ENCODE measurements around the gene LHFPL3.
A peak's percentile ranks its signal among the peaks of the same experiment; 100 is the strongest.

The LHFPL3 gene

GRCh38 chr7:104894726-104895521 lies 566.5 kb downstream of the LHFPL3 start:
- H3K27ac ChIP-seq (replicated peaks): no peak overlapping the region
- no peak overlapping the region for H3K4me3 ChIP-seq (replicated peaks; ENCODE audit: insufficient read depth, low read length)
- no peak for TF ChIP-seq REST (IDR thresholded peaks at IDR 0.05; ENCODE audit: insufficient replicate concordance, low read depth)
- no peak for TF ChIP-seq CTCF (IDR thresholded peaks at IDR 0.05; ENCODE audit: insufficient read depth, low read length)
- TF ChIP-seq GABPA (IDR thresholded peaks at IDR 0.05; ENCODE audit: low read depth): no peak
- H3K27me3 ChIP-seq (ENCODE audit: insufficient read depth, poor library complexity, severe bottlenecking): no peaks in the 10 kb centered on the region
- no peak for DNase-seq (ENCODE audit: low read depth in 1 of 2, low spot score in 1 of 2)

GRCh38 chr7:104895522-104896236 lies 567.3 kb downstream of the LHFPL3 start:
- H3K27ac ChIP-seq (replicated peaks): no peak overlapping the region
- DNase-seq (ENCODE audit: low read depth in 1 of 2, low spot score in 1 of 2): peak in 1 of 2 experiments; percentile 22
- no peaks in the 10 kb centered on the region for H3K27me3 ChIP-seq (ENCODE audit: insufficient read depth, poor library complexity, severe bottlenecking)
- no peak overlapping the region for H3K4me3 ChIP-seq (replicated peaks; ENCODE audit: insufficient read depth, low read length)
- TF ChIP-seq REST (IDR thresholded peaks at IDR 0.05; ENCODE audit: insufficient replicate concordance, low read depth) (no peak), POLR2AphosphoS5 (IDR thresholded peaks at IDR 0.05; ENCODE audit: low read depth) (no peak), CTCF (IDR thresholded peaks at IDR 0.05; ENCODE audit: insufficient read depth, low read length) (no peak), GABPA (IDR thresholded peaks at IDR 0.05; ENCODE audit: low read depth) (no peak), SPI1 (IDR thresholded peaks at IDR 0.05; ENCODE audit: borderline replicate concordance, low read depth) (no peak)

GRCh38 chr7:104898434-104898833 lies 570.0 kb downstream of the LHFPL3 start:
- Histone ChIP-seq H3K4me3 (replicated peaks; ENCODE audit: insufficient read depth, low read length) (no peak overlapping the region), H3K27ac (replicated peaks) (no peak overlapping the region), H3K27me3 (ENCODE audit: insufficient read depth, poor library complexity, severe bottlenecking) (no peaks in the 10 kb centered on the region)
- DNase-seq (ENCODE audit: low read depth in 1 of 2, low spot score in 1 of 2): no peak
- TF ChIP-seq GABPA (IDR thresholded peaks at IDR 0.05; ENCODE audit: low read depth) (no peak), REST (IDR thresholded peaks at IDR 0.05; ENCODE audit: insufficient replicate concordance, low read depth) (no peak), POLR2AphosphoS5 (IDR thresholded peaks at IDR 0.05; ENCODE audit: low read depth) (no peak), SPI1 (IDR thresholded peaks at IDR 0.05; ENCODE audit: borderline replicate concordance, low read depth) (no peak), CTCF (IDR thresholded peaks at IDR 0.05; ENCODE audit: insufficient read depth, low read length) (no peak)
